ENCODE measurements around the gene TSPAN12.

Gene TSPAN12

GRCh38 chr7:120819861-120820260 lies 38.1 kb downstream of the TSPAN12 start:
- no peak for TF ChIP-seq CTCF (IDR thresholded peaks at IDR 0.05; ENCODE audit: insufficient read depth, low read depth, low read length, missing control alignments)
- no peak overlapping the region for H3K4me3 ChIP-seq (ENCODE audit: low read length)
- no peak for DNase-seq (ENCODE audit: low read depth)

GRCh38 chr7:120817851-120818250 lies 40.1 kb downstream of the TSPAN12 start:
- peak; percentile 14 for DNase-seq (ENCODE audit: low read depth)
- H3K4me3 ChIP-seq (ENCODE audit: low read length) = no peak overlapping the region
- no peak for TF ChIP-seq CTCF (IDR thresholded peaks at IDR 0.05; ENCODE audit: insufficient read depth, low read depth, low read length, missing control alignments)

- H3K4me3 ChIP-seq (ENCODE audit: low read length) = no peak overlapping the region
- no peak for TF ChIP-seq CTCF (IDR thresholded peaks at IDR 0.05; ENCODE audit: insufficient read depth, low read depth, low read length, missing control alignments)
- DNase-seq (ENCODE audit: low read depth) = no peak
Measured at GRCh38 chr7:120814253-120814939, 43.5 kb downstream of the TSPAN12 start.

GRCh38 chr7:120813546-120814252 lies 44.2 kb downstream of the TSPAN12 start:
- no peak overlapping the region for H3K4me3 ChIP-seq (ENCODE audit: low read length)
- no peak for DNase-seq (ENCODE audit: low read depth)
- no peak for TF ChIP-seq CTCF (IDR thresholded peaks at IDR 0.05; ENCODE audit: insufficient read depth, low read depth, low read length, missing control alignments)

GRCh38 chr7:120813089-120813488 lies 44.9 kb downstream of the TSPAN12 start:
- no peak for TF ChIP-seq CTCF (IDR thresholded peaks at IDR 0.05; ENCODE audit: insufficient read depth, low read depth, low read length, missing control alignments)
- H3K4me3 ChIP-seq (ENCODE audit: low read length) = no peak overlapping the region
- no peak for DNase-seq (ENCODE audit: low read depth)

- H3K4me3 ChIP-seq (ENCODE audit: low read length) = no peak overlapping the region
- no peak for TF ChIP-seq CTCF (IDR thresholded peaks at IDR 0.05; ENCODE audit: insufficient read depth, low read depth, low read length, missing control alignments)
- no peak for DNase-seq (ENCODE audit: low read depth)
Measured at GRCh38 chr7:120809260-120809659, 48.7 kb downstream of the TSPAN12 start.
